GM12878 (cell line): ENCODE measurements around the gene ZSCAN5B. TPM values are rescaled to one million over a fixed set of nuclear protein-coding genes. Genes with fewer than 3 reads are reported as not detected.

Experiments used
- ASH2L ChIP-seq: fragments of 300-600, 200-600 bp; sonication (generic); IDR thresholded peaks from 2 replicates; pipeline ENCODE4 v1.6.1; 2017; ENCODE audit warnings: low read depth, mild to moderate bottlenecking, borderline replicate concordance
- GABPA ChIP-seq: IDR thresholded peaks from 2 replicates; pipeline ENCODE4 v1.6.1; 2014; ENCODE audit warnings: antibody characterized with exemption, low read depth, mild to moderate bottlenecking, inconsistent platforms
- NFYB ChIP-seq: IDR thresholded peaks from 2 replicates; pipeline ENCODE4 v1.6.1; 2011; ENCODE audit warnings: low read depth, mild to moderate bottlenecking, low read length, improper control_type of control experiment, moderate library complexity; ENCODE audit not compliant: insufficient read depth
- POU2F2 ChIP-seq: IDR thresholded peaks from 3 replicates; pipeline ENCODE4 v1.6.1; 2011; ENCODE audit warnings: low read depth, mild to moderate bottlenecking, low read length, borderline replicate concordance
- RUNX3 ChIP-seq: IDR thresholded peaks from 2 replicates; pipeline ENCODE4 v1.6.1; 2012; ENCODE audit warnings: low read length, inconsistent platforms
- polyA plus RNA-seq, 11 experiments: library from polyadenylated mRNA; depleted of rRNA in 4 of 11; unstranded in 6 of 11; stranded (reverse) in 5 of 11; fragments of >200 nt; fragmentation: Nextera tagmentation in 4 of 11; fragmentation: Illumina TruSeq in 1 of 11; extraction: Ambion mirVana in 4 of 11; extraction: Trizol in 1 of 11; gene quantifications; 1 replicate in 1 of 11; 2 replicates in 10 of 11; pipeline versions ENCODE4 v1.2.1 to v1.2.3, GENCODE V29; 2011 to 2016; ENCODE audit warnings: inconsistent platforms in 2 of 11, missing spikeins in 2 of 11, low read depth in 1 of 11
- total RNA-seq, 4 experiments: library from RNA; depleted of rRNA in 3 of 4; stranded (reverse); fragments of >200 nt in 3 of 4; fragmentation: Illumina TruSeq in 1 of 4; extraction: Trizol in 1 of 4; gene quantifications; 2 replicates each; pipeline versions ENCODE4 v1.2.1 to v1.2.3, GENCODE V29; 2013 to 2021
- TF ChIP-seq, protein P1 (sequence below): fragments of 450-650 bp; formaldehyde crosslinking; IDR thresholded peaks from 2 replicates; pipeline ENCODE4 v1.4.0; 2020; ENCODE audit warnings: mild to moderate bottlenecking, moderate library complexity
- TF ChIP-seq, protein P2 (sequence below): fragments of 450-650 bp; IDR thresholded peaks from 2 replicates; pipeline ENCODE4 v1.6.1; 2017; ENCODE audit warnings: antibody characterized with exemption, mild to moderate bottlenecking, moderate library complexity
- TF ChIP-seq, protein P3 (sequence below): IDR thresholded peaks from 2 replicates; pipeline ENCODE4 v1.6.1; 2011; ENCODE audit warnings: borderline replicate concordance, low read depth, mild to moderate bottlenecking, moderate library complexity, low read length; ENCODE audit not compliant: insufficient read depth, poor library complexity, severe bottlenecking
- TF ChIP-seq, protein P4 (sequence below): fragments of 450-650 bp; IDR thresholded peaks from 2 replicates; pipeline ENCODE4 v1.6.1; 2017; ENCODE audit warnings: mild to moderate bottlenecking, moderate library complexity
- TF ChIP-seq, protein P5 (sequence below): IDR thresholded peaks from 2 replicates; pipeline ENCODE4 v1.6.1; 2012; ENCODE audit warnings: mild to moderate bottlenecking, low read depth, low read length
- TF ChIP-seq, protein P6 (sequence below): fragments of 450-650 bp; IDR thresholded peaks from 2 replicates; pipeline ENCODE4 v1.6.1; 2016; ENCODE audit warnings: mild to moderate bottlenecking

ZSCAN5B gene
- total and polyA plus RNA-seq, 10 of the 15 experiments (the other 5 are each of a cell fraction or from before 2014, with no cell fraction given), result 0.04 TPM; not detected in 9

DNA sequence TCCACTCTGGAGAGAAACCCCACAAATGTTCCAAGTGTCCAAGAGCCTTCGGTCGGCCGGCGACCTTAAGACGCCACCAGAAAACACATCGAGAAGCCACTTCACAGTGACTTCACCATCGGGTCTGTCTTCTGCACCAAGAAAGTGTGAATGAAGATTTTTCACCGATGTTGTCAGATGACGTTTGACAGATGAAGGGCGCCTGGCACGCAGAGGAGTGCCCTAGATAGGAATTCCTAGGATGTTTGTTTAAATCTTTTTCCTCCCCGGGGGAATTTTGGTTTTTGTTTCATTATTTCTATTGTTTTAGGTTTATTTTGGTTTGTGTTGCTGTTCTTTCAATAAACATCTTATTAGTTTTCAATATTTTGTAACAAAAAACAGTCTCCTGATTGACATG lies 11.5 kb upstream of the ZSCAN5B start (continued):
- TF ChIP-seq, protein P1, sequence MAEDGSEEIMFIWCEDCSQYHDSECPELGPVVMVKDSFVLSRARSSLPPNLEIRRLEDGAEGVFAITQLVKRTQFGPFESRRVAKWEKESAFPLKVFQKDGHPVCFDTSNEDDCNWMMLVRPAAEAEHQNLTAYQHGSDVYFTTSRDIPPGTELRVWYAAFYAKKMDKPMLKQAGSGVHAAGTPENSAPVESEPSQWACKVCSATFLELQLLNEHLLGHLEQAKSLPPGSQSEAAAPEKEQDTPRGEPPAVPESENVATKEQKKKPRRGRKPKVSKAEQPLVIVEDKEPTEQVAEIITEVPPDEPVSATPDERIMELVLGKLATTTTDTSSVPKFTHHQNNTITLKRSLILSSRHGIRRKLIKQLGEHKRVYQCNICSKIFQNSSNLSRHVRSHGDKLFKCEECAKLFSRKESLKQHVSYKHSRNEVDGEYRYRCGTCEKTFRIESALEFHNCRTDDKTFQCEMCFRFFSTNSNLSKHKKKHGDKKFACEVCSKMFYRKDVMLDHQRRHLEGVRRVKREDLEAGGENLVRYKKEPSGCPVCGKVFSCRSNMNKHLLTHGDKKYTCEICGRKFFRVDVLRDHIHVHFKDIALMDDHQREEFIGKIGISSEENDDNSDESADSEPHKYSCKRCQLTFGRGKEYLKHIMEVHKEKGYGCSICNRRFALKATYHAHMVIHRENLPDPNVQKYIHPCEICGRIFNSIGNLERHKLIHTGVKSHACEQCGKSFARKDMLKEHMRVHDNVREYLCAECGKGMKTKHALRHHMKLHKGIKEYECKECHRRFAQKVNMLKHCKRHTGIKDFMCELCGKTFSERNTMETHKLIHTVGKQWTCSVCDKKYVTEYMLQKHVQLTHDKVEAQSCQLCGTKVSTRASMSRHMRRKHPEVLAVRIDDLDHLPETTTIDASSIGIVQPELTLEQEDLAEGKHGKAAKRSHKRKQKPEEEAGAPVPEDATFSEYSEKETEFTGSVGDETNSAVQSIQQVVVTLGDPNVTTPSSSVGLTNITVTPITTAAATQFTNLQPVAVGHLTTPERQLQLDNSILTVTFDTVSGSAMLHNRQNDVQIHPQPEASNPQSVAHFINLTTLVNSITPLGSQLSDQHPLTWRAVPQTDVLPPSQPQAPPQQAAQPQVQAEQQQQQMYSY, result no peak
- TF ChIP-seq, protein P2, sequence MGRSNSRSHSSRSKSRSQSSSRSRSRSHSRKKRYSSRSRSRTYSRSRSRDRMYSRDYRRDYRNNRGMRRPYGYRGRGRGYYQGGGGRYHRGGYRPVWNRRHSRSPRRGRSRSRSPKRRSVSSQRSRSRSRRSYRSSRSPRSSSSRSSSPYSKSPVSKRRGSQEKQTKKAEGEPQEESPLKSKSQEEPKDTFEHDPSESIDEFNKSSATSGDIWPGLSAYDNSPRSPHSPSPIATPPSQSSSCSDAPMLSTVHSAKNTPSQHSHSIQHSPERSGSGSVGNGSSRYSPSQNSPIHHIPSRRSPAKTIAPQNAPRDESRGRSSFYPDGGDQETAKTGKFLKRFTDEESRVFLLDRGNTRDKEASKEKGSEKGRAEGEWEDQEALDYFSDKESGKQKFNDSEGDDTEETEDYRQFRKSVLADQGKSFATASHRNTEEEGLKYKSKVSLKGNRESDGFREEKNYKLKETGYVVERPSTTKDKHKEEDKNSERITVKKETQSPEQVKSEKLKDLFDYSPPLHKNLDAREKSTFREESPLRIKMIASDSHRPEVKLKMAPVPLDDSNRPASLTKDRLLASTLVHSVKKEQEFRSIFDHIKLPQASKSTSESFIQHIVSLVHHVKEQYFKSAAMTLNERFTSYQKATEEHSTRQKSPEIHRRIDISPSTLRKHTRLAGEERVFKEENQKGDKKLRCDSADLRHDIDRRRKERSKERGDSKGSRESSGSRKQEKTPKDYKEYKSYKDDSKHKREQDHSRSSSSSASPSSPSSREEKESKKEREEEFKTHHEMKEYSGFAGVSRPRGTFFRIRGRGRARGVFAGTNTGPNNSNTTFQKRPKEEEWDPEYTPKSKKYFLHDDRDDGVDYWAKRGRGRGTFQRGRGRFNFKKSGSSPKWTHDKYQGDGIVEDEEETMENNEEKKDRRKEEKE, result no peak
- TF ChIP-seq, protein P3, sequence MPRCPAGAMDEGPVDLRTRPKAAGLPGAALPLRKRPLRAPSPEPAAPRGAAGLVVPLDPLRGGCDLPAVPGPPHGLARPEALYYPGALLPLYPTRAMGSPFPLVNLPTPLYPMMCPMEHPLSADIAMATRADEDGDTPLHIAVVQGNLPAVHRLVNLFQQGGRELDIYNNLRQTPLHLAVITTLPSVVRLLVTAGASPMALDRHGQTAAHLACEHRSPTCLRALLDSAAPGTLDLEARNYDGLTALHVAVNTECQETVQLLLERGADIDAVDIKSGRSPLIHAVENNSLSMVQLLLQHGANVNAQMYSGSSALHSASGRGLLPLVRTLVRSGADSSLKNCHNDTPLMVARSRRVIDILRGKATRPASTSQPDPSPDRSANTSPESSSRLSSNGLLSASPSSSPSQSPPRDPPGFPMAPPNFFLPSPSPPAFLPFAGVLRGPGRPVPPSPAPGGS, result no peak
- TF ChIP-seq, protein P4, sequence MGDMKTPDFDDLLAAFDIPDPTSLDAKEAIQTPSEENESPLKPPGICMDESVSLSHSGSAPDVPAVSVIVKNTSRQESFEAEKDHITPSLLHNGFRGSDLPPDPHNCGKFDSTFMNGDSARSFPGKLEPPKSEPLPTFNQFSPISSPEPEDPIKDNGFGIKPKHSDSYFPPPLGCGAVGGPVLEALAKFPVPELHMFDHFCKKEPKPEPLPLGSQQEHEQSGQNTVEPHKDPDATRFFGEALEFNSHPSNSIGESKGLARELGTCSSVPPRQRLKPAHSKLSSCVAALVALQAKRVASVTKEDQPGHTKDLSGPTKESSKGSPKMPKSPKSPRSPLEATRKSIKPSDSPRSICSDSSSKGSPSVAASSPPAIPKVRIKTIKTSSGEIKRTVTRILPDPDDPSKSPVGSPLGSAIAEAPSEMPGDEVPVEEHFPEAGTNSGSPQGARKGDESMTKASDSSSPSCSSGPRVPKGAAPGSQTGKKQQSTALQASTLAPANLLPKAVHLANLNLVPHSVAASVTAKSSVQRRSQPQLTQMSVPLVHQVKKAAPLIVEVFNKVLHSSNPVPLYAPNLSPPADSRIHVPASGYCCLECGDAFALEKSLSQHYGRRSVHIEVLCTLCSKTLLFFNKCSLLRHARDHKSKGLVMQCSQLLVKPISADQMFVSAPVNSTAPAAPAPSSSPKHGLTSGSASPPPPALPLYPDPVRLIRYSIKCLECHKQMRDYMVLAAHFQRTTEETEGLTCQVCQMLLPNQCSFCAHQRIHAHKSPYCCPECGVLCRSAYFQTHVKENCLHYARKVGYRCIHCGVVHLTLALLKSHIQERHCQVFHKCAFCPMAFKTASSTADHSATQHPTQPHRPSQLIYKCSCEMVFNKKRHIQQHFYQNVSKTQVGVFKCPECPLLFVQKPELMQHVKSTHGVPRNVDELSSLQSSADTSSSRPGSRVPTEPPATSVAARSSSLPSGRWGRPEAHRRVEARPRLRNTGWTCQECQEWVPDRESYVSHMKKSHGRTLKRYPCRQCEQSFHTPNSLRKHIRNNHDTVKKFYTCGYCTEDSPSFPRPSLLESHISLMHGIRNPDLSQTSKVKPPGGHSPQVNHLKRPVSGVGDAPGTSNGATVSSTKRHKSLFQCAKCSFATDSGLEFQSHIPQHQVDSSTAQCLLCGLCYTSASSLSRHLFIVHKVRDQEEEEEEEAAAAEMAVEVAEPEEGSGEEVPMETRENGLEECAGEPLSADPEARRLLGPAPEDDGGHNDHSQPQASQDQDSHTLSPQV, result no peak
- TF ChIP-seq, protein P5, sequence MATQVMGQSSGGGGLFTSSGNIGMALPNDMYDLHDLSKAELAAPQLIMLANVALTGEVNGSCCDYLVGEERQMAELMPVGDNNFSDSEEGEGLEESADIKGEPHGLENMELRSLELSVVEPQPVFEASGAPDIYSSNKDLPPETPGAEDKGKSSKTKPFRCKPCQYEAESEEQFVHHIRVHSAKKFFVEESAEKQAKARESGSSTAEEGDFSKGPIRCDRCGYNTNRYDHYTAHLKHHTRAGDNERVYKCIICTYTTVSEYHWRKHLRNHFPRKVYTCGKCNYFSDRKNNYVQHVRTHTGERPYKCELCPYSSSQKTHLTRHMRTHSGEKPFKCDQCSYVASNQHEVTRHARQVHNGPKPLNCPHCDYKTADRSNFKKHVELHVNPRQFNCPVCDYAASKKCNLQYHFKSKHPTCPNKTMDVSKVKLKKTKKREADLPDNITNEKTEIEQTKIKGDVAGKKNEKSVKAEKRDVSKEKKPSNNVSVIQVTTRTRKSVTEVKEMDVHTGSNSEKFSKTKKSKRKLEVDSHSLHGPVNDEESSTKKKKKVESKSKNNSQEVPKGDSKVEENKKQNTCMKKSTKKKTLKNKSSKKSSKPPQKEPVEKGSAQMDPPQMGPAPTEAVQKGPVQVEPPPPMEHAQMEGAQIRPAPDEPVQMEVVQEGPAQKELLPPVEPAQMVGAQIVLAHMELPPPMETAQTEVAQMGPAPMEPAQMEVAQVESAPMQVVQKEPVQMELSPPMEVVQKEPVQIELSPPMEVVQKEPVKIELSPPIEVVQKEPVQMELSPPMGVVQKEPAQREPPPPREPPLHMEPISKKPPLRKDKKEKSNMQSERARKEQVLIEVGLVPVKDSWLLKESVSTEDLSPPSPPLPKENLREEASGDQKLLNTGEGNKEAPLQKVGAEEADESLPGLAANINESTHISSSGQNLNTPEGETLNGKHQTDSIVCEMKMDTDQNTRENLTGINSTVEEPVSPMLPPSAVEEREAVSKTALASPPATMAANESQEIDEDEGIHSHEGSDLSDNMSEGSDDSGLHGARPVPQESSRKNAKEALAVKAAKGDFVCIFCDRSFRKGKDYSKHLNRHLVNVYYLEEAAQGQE, result no peak
- TF ChIP-seq RUNX3, result no peak
- no peak for TF ChIP-seq POU2F2
- TF ChIP-seq NFYB, result no peak
- no peak for TF ChIP-seq ASH2L
- TF ChIP-seq, protein P6, sequence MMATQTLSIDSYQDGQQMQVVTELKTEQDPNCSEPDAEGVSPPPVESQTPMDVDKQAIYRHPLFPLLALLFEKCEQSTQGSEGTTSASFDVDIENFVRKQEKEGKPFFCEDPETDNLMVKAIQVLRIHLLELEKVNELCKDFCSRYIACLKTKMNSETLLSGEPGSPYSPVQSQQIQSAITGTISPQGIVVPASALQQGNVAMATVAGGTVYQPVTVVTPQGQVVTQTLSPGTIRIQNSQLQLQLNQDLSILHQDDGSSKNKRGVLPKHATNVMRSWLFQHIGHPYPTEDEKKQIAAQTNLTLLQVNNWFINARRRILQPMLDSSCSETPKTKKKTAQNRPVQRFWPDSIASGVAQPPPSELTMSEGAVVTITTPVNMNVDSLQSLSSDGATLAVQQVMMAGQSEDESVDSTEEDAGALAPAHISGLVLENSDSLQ, result no peak
- TF ChIP-seq GABPA, result no peak
